Measurements from ENCODE around the gene IL4R. TPM values are rescaled to one million over a fixed set of nuclear protein-coding genes. Genes with fewer than 3 reads are reported as not detected.

The IL4R gene
- total RNA-seq, 2 experiments from 2014 or later: 73.1 to 82.8 TPM

DNA sequence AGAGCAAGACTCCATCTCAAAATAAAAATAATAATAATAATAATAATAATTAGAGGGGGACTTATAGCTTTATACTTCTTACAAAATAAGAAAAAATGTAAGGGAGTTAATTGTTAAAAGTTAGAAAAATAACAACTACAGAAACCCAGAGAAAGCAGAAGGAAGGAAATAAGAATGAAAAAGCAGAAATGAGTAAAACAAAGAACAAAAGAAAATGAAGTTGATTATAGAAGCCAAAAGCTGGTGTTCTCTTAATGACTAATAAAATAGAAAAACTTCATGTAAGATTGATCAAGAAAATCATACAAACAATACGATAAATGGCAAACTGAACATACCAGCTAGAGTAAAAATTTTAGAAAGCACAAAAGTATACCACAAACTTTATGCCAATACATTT, 38.4 kb upstream of the IL4R start:
- H3K4me2 ChIP-seq (ENCODE audit: low read length): peak overlapping the region; percentile 50
- H4K20me1 ChIP-seq (ENCODE audit: insufficient read depth, low read length): no peaks in the 10 kb centered on the region
- peaks cover 52% of the 10 kb centered on the region for H3K4me1 ChIP-seq (ENCODE audit: insufficient read depth, low read length, poor library complexity, severe bottlenecking)
- no peak for DNase-seq (ENCODE audit: low spot score)
- BruUV-seq (replicated peaks): no TSS peak
- TF ChIP-seq, protein P1, sequence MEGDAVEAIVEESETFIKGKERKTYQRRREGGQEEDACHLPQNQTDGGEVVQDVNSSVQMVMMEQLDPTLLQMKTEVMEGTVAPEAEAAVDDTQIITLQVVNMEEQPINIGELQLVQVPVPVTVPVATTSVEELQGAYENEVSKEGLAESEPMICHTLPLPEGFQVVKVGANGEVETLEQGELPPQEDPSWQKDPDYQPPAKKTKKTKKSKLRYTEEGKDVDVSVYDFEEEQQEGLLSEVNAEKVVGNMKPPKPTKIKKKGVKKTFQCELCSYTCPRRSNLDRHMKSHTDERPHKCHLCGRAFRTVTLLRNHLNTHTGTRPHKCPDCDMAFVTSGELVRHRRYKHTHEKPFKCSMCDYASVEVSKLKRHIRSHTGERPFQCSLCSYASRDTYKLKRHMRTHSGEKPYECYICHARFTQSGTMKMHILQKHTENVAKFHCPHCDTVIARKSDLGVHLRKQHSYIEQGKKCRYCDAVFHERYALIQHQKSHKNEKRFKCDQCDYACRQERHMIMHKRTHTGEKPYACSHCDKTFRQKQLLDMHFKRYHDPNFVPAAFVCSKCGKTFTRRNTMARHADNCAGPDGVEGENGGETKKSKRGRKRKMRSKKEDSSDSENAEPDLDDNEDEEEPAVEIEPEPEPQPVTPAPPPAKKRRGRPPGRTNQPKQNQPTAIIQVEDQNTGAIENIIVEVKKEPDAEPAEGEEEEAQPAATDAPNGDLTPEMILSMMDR (conservative IDR thresholded peaks at IDR 0.05; ENCODE audit: low read length): no peak
- TF ChIP-seq EZH2phosphoT487 (IDR thresholded peaks at IDR 0.05; ENCODE audit: borderline replicate concordance, low read depth, low read length): no peak
- no peaks in the 10 kb centered on the region for H3K79me2 ChIP-seq (ENCODE audit: insufficient read depth, low read depth, low read length)
- POLR2A ChIA-PET: interaction anchor here (0.7 to 5.0 kb wide), 9 partner anchors 10 to 275 kb away, joined by 3 to 18 read pairs (median 4); partner anchors contain the start of gene KATNIP
- H3K27ac ChIP-seq (ENCODE audit: low read depth, low read length, poor library complexity, severe bottlenecking): peak overlapping the region; percentile 89
- H3K9me3 ChIP-seq (ENCODE audit: low read length): no peaks in the 10 kb centered on the region; the same call in 1 of the 2 replicates
- H3K9me2 ChIP-seq (ENCODE audit: insufficient read depth, low read length): no peaks in the 10 kb centered on the region
- no peak overlapping the region for H3K4me3 ChIP-seq (ENCODE audit: low read depth, low read length, poor library complexity, severe bottlenecking)
- intact Hi-C loops (cut with micrococcal nuclease; ENCODE audit: unreplicated experiment): loop anchor here (2.0 kb wide), 1 partner anchor 23 kb away; no protein-coding TSS in a partner anchor
- CTCF ChIA-PET (ENCODE audit: unreplicated experiment): no interaction called here
- H3K36me3 ChIP-seq (ENCODE audit: insufficient read depth, low read length): no peaks in the 10 kb centered on the region
- no peak overlapping the region for H2AFZ ChIP-seq (ENCODE audit: low read length)

DNA sequence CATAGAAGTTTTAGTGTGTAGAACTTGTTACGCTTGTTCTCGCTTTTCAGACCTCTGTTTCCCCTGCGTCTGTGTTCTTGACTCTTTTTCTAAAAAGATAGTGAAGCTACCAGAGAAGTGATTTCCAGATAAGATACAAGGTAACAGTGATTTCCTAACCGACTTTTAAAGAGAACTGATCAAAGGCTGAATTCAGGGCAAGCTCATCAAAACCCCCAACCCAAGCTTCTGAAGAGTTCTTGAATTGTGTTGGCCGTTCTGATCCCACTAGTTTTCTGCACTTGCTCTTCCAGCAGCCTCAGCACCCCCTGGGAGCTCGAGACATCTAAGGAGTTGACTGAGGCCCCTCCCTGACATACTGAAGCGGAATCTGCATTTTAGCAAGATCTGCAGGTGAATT, 32.5 kb upstream of the IL4R start:
- intact Hi-C loops (cut with micrococcal nuclease; ENCODE audit: unreplicated experiment): no loop called here
- peaks cover 17% of the 10 kb centered on the region for H3K4me1 ChIP-seq (ENCODE audit: insufficient read depth, low read length, poor library complexity, severe bottlenecking)
- no peak overlapping the region for H3K4me2 ChIP-seq (ENCODE audit: low read length)
- ChIA-PET POLR2A (no interaction called here), CTCF (ENCODE audit: unreplicated experiment) (no interaction called here)
- H3K4me3 ChIP-seq (ENCODE audit: low read depth, low read length, poor library complexity, severe bottlenecking): no peak overlapping the region
- no peaks in the 10 kb centered on the region for H3K36me3 ChIP-seq (ENCODE audit: insufficient read depth, low read length)
- BruUV-seq (replicated peaks): no TSS peak
- no peak overlapping the region for H2AFZ ChIP-seq (ENCODE audit: low read length)
- no peak for TF ChIP-seq EZH2phosphoT487 (IDR thresholded peaks at IDR 0.05; ENCODE audit: borderline replicate concordance, low read depth, low read length)
- TF ChIP-seq, protein P1 (conservative IDR thresholded peaks at IDR 0.05; ENCODE audit: low read length): no peak
- H4K20me1 ChIP-seq (ENCODE audit: insufficient read depth, low read length): no peaks in the 10 kb centered on the region
- DNase-seq (ENCODE audit: low spot score): no peak
- H3K79me2 ChIP-seq (ENCODE audit: insufficient read depth, low read depth, low read length): no peaks in the 10 kb centered on the region
- no peak overlapping the region for H3K27ac ChIP-seq (ENCODE audit: low read depth, low read length, poor library complexity, severe bottlenecking)
- no peaks in the 10 kb centered on the region for H3K9me2 ChIP-seq (ENCODE audit: insufficient read depth, low read length)
- H3K9me3 ChIP-seq (ENCODE audit: low read length): no peaks in the 10 kb centered on the region; the same call in 1 of the 2 replicates

- no peak for DNase-seq (ENCODE audit: low spot score)
- H3K36me3 ChIP-seq (ENCODE audit: insufficient read depth, low read length): no peaks in the 10 kb centered on the region
- H3K27ac ChIP-seq (ENCODE audit: low read depth, low read length, poor library complexity, severe bottlenecking): no peak overlapping the region
- peaks cover 25% of the 10 kb centered on the region for H3K4me1 ChIP-seq (ENCODE audit: insufficient read depth, low read length, poor library complexity, severe bottlenecking)
- no peaks in the 10 kb centered on the region for H3K79me2 ChIP-seq (ENCODE audit: insufficient read depth, low read depth, low read length)
- no TSS peak for BruUV-seq (replicated peaks)
- no peaks in the 10 kb centered on the region for H3K9me2 ChIP-seq (ENCODE audit: insufficient read depth, low read length)
- POLR2A ChIA-PET: interaction anchor here (0.7 to 3.1 kb wide), 4 partner anchors 10 to 760 kb away, joined by 3 to 18 read pairs (median 9); no protein-coding TSS in a partner anchor
- TF ChIP-seq, protein P1 (conservative IDR thresholded peaks at IDR 0.05; ENCODE audit: low read length): 0 out of 2 replicates have a peak, but pooled peaks have one; percentile 1
- no peak for TF ChIP-seq EZH2phosphoT487 (IDR thresholded peaks at IDR 0.05; ENCODE audit: borderline replicate concordance, low read depth, low read length)
- H3K9me3 ChIP-seq (ENCODE audit: low read length): no peaks in the 10 kb centered on the region
- intact Hi-C loops (cut with micrococcal nuclease; ENCODE audit: unreplicated experiment): no loop called here
- CTCF ChIA-PET (ENCODE audit: unreplicated experiment): interaction anchor here (0.6 kb wide), 1 partner anchor 64 kb away, joined by 3 read pairs; no protein-coding TSS in a partner anchor
- no peak overlapping the region for H3K4me3 ChIP-seq (ENCODE audit: low read depth, low read length, poor library complexity, severe bottlenecking)
- peak overlapping the region; percentile 10; the same call in 1 of the 2 replicates for H3K4me2 ChIP-seq (ENCODE audit: low read length)
- peak overlapping the region; percentile 54 for H2AFZ ChIP-seq (ENCODE audit: low read length)
- no peaks in the 10 kb centered on the region for H4K20me1 ChIP-seq (ENCODE audit: insufficient read depth, low read length)
Observed at GRCh38 chr16:27284865-27285675, 28.7 kb upstream of the IL4R start.

Data from OCI-LY7 (cell line).